Liver (tissue), 9 donors: ENCODE results near the gene AGL. TPM values are rescaled to one million over a fixed set of nuclear protein-coding genes. Genes with fewer than 3 reads are reported as not detected.

Experiments used
- DNase-seq: peaks from one replicate; pipeline ENCODE4 v3.0.0-alpha.2; 2017; ENCODE audit warnings: low spot score
- H3K27ac ChIP-seq, 2 donors: one replicate each; pipeline ENCODE4 v1.7.0; 2013; ENCODE audit warnings: inconsistent platforms in 2 of 2, low read length in 2 of 2, control low read depth in 1 of 2, low read depth in 1 of 2, mild to moderate bottlenecking in 1 of 2
- H3K27me3 ChIP-seq, 4 donors: one replicate each; pipeline versions ENCODE4 v1.6.1 to v1.7.0; 2013; ENCODE audit warnings: low read length in 3 of 4, inconsistent platforms in 1 of 4, mild to moderate bottlenecking in 1 of 4, moderate library complexity in 1 of 4; ENCODE audit not compliant: control insufficient read depth in 4 of 4, insufficient read depth in 4 of 4
- H3K36me3 ChIP-seq, 4 donors: one replicate each; pipeline versions ENCODE4 v1.6.1 to v1.7.0; 2013; ENCODE audit warnings: low read length in 3 of 4, mild to moderate bottlenecking in 3 of 4, low read depth in 1 of 4, moderate library complexity in 1 of 4; ENCODE audit not compliant: control insufficient read depth in 4 of 4, insufficient read depth in 3 of 4
- H3K4me1 ChIP-seq, 4 donors: one replicate each; pipeline versions ENCODE4 v1.6.1 to v1.7.0; 2013; ENCODE audit warnings: low read length in 3 of 4, mild to moderate bottlenecking in 3 of 4, moderate library complexity in 1 of 4; ENCODE audit not compliant: control insufficient read depth in 4 of 4, insufficient read depth in 4 of 4
- H3K4me3 ChIP-seq, 3 donors: one replicate each; pipeline versions ENCODE4 v1.6.1 to v1.7.0; 2013; ENCODE audit warnings: low read length in 3 of 3, control low read depth in 1 of 3, low read depth in 1 of 3, mild to moderate bottlenecking in 1 of 3
- H3K9ac ChIP-seq, 2 donors: one replicate each; pipeline ENCODE4 v1.7.0; 2013; ENCODE audit warnings: low read length in 2 of 2, mild to moderate bottlenecking in 2 of 2, moderate library complexity in 2 of 2, control low read depth in 1 of 2, low read depth in 1 of 2
- H3K9me3 ChIP-seq, 4 donors: one replicate each; pipeline versions ENCODE4 v1.6.1 to v1.7.0; 2013; ENCODE audit warnings: low read length in 3 of 4; ENCODE audit not compliant: control insufficient read depth in 4 of 4
- ATF3 ChIP-seq: IDR thresholded peaks from 2 replicates; pipeline ENCODE4 v1.6.1; 2016; ENCODE audit warnings: antibody characterized with exemption
- CTCF ChIP-seq: fragments of 150-350 bp; IDR thresholded peaks from 2 replicates; pipeline ENCODE4 v1.5.1; 2017; ENCODE audit warnings: improper control_type of control experiment, low read depth, low read length; ENCODE audit not compliant: missing input control
- EGR1 ChIP-seq, 2 donors: IDR thresholded peaks; 2 replicates each; pipeline ENCODE4 v1.6.1; 2016 to 2018; ENCODE audit warnings: antibody characterized with exemption in 2 of 2, low read depth in 2 of 2
- FOXA1 ChIP-seq: IDR thresholded peaks from 2 replicates; pipeline ENCODE4 v1.6.1; 2016; ENCODE audit warnings: antibody characterized with exemption
- FOXA2 ChIP-seq: IDR thresholded peaks from 2 replicates; pipeline ENCODE4 v1.6.1; 2016; ENCODE audit warnings: antibody characterized with exemption
- GABPA ChIP-seq, 2 donors: IDR thresholded peaks in 1 of 2; conservative IDR thresholded peaks in 1 of 2; 2 replicates each; pipeline ENCODE4 v1.6.1; 2016; ENCODE audit warnings: antibody characterized with exemption in 2 of 2, mild to moderate bottlenecking in 1 of 2, moderate library complexity in 1 of 2
- HNF4A ChIP-seq, 2 donors: conservative IDR thresholded peaks; 2 replicates each; pipeline ENCODE4 v1.6.1; 2016; ENCODE audit warnings: antibody characterized with exemption in 2 of 2, mild to moderate bottlenecking in 2 of 2
- JUND ChIP-seq, 2 donors: IDR thresholded peaks; 2 replicates each; pipeline ENCODE4 v1.6.1; 2016; ENCODE audit warnings: antibody characterized with exemption in 2 of 2
- NR2F2 ChIP-seq: IDR thresholded peaks from 2 replicates; pipeline ENCODE4 v1.6.1; 2016; ENCODE audit warnings: antibody characterized with exemption
- RAD21 ChIP-seq, 2 donors: IDR thresholded peaks; 2 replicates each; pipeline ENCODE4 v1.6.1; 2016; ENCODE audit warnings: antibody characterized with exemption in 2 of 2, mild to moderate bottlenecking in 2 of 2
- REST ChIP-seq: IDR thresholded peaks from 2 replicates; pipeline ENCODE4 v1.6.1; 2016; ENCODE audit warnings: antibody characterized with exemption, mild to moderate bottlenecking
- RXRA ChIP-seq, 2 donors: IDR thresholded peaks; 2 replicates each; pipeline ENCODE4 v1.6.1; 2017 to 2018; ENCODE audit warnings: antibody characterized with exemption in 2 of 2, mild to moderate bottlenecking in 1 of 2
- SP1 ChIP-seq: IDR thresholded peaks from 2 replicates; pipeline ENCODE4 v1.6.1; 2018; ENCODE audit warnings: antibody characterized with exemption, mild to moderate bottlenecking
- TAF1 ChIP-seq: conservative IDR thresholded peaks from 2 replicates; pipeline ENCODE4 v1.6.1; 2016; ENCODE audit warnings: antibody characterized with exemption, mild to moderate bottlenecking
- YY1 ChIP-seq: IDR thresholded peaks from 2 replicates; pipeline ENCODE4 v1.6.1; 2016; ENCODE audit warnings: antibody characterized with exemption, mild to moderate bottlenecking
- ZBTB33 ChIP-seq: IDR thresholded peaks from 2 replicates; pipeline ENCODE4 v1.6.1; 2016; ENCODE audit warnings: antibody characterized with exemption
- WGBS: extraction: QIAGEN DNeasy Blood & Tissue Kit; methylation state at CpG from one replicate; pipeline ENCODE4 v1.1.7; 2013; 5-methylcytosine and 5-hydroxymethylcytosine counted together
- polyA plus RNA-seq, 2 donors: library from polyadenylated mRNA; stranded (reverse) in 1 of 2; unstranded in 1 of 2; fragments of 200-250 nt in 1 of 2; fragments of >200 nt in 1 of 2; fragmentation: Nextera tagmentation in 1 of 2; extraction: Ambion mirVana in 1 of 2; gene quantifications; one replicate each; pipeline versions ENCODE4 v1.2.1 to v1.2.3, GENCODE V29; 2013 to 2015
- total RNA-seq, 2 donors: library from RNA; depleted of rRNA; stranded (reverse); fragments of >200 nt; gene quantifications; one replicate each; pipeline ENCODE4 v1.2.3, GENCODE V29; 2014
- donor health status: healthy.
- donor health status: healthy.
- donor health status: healthy.
- donor health status: healthy.
- donor health status: healthy.

AGL gene
- total and polyA plus RNA-seq, 4 donors, result 10.1 to 78.5 (median 19.9) TPM

GRCh38 chr1:99919220-99919619 lies 69.1 kb downstream of the AGL start:
- Histone ChIP-seq H3K4me1 (no peaks in the 10 kb centered on the region), H3K9me3 (no peaks in the 10 kb centered on the region), H3K36me3 (peaks cover 0 to 58% (median 31%) of the 10 kb centered on the region in 4 donors), H3K9ac (no peak overlapping the region), H3K27ac (no peak overlapping the region), H3K27me3 (no peaks in the 10 kb centered on the region), H3K4me3 (no peak overlapping the region)
- no peak for TF ChIP-seq GABPA (IDR thresholded peaks at IDR 0.05 in 1 of 2, conservative IDR thresholded peaks at IDR 0.05 in 1 of 2)
- no peak for TF ChIP-seq EGR1 (IDR thresholded peaks at IDR 0.05; ENCODE audit: low read depth in 2 of 2)
- no peak for TF ChIP-seq CTCF
- no peak for TF ChIP-seq SP1
- TF ChIP-seq FOXA1, result no peak
- TF ChIP-seq FOXA2, result no peak
- no peak for TF ChIP-seq HNF4A (conservative IDR thresholded peaks at IDR 0.05)
- TF ChIP-seq NR2F2, result no peak
- TF ChIP-seq RAD21 (IDR thresholded peaks at IDR 0.05), result no peak
- no peak for TF ChIP-seq JUND (IDR thresholded peaks at IDR 0.05)
- no peak for TF ChIP-seq REST
- DNase-seq, result no peak
- 81% methylated on average over 1 of the region's 1 CpG for WGBS

- no peaks in the 10 kb centered on the region for H3K27me3 ChIP-seq
- H3K9ac ChIP-seq, result no peak overlapping the region
- TF ChIP-seq ATF3, result no peak
- no peak for TF ChIP-seq CTCF
- no peak for TF ChIP-seq YY1
- no peak for TF ChIP-seq JUND (IDR thresholded peaks at IDR 0.05)
- no peak for TF ChIP-seq REST
- no peak for TF ChIP-seq EGR1 (IDR thresholded peaks at IDR 0.05; ENCODE audit: low read depth in 2 of 2)
- no peak for TF ChIP-seq GABPA (IDR thresholded peaks at IDR 0.05 in 1 of 2, conservative IDR thresholded peaks at IDR 0.05 in 1 of 2)
- TF ChIP-seq NR2F2, result no peak
- TF ChIP-seq FOXA2, result no peak
- no peak for TF ChIP-seq ZBTB33
- no peak for TF ChIP-seq HNF4A (conservative IDR thresholded peaks at IDR 0.05)
- TF ChIP-seq RAD21 (IDR thresholded peaks at IDR 0.05), result no peak
- no peak for TF ChIP-seq TAF1
- no peak for TF ChIP-seq RXRA (IDR thresholded peaks at IDR 0.05)
- peaks cover 0 to 2% (median 0%) of the 10 kb centered on the region in 4 donors for H3K36me3 ChIP-seq
- no peak overlapping the region for H3K27ac ChIP-seq
- no peak overlapping the region for H3K4me3 ChIP-seq
- no peaks in the 10 kb centered on the region for H3K4me1 ChIP-seq
- no peak for DNase-seq
- H3K9me3 ChIP-seq, result no peaks in the 10 kb centered on the region
Measured at GRCh38 chr1:99934801-99935200, 84.6 kb downstream of the AGL start.
